H1 (cell line): ENCODE results near the gene SSUH2.

Experiments
- CTCF ChIP-seq, 3 experiments: IDR thresholded peaks; 1 replicate in 2 of 3; 2 replicates in 1 of 3; pipeline versions ENCODE4 v1.5.1 to v1.6.1; 2011; ENCODE audit warnings: low read length in 3 of 3, mild to moderate bottlenecking in 3 of 3, inconsistent platforms in 2 of 3, low read depth in 1 of 3, moderate library complexity in 1 of 3; ENCODE audit not compliant: insufficient read depth in 1 of 3; ENCODE audit errors: control extremely low read depth in 1 of 3
- EZH2 ChIP-seq: fragments of 200-600 bp; sonication (generic); IDR thresholded peaks from 2 replicates; pipeline ENCODE4 v1.7.1; 2012; ENCODE audit warnings: low read depth, mild to moderate bottlenecking, moderate library complexity, low read length, inconsistent platforms; ENCODE audit not compliant: severe bottlenecking
- HDAC2 ChIP-seq, 2 experiments: fragments of 300-600 bp in 1 of 2; sonication (generic) in 1 of 2; IDR thresholded peaks; 2 replicates each; pipeline ENCODE4 v1.6.1; 2011 to 2012; ENCODE audit warnings: low read depth in 2 of 2, low read length in 2 of 2, mild to moderate bottlenecking in 2 of 2, moderate library complexity in 2 of 2, borderline replicate concordance in 1 of 2, inconsistent platforms in 1 of 2
- MAFK ChIP-seq: IDR thresholded peaks from 2 replicates; pipeline ENCODE4 v1.6.1; 2012; ENCODE audit warnings: low read depth, mild to moderate bottlenecking, improper control_type of control experiment, low read length
- PHF8 ChIP-seq: fragments of 200-600 bp; sonication (generic); conservative IDR thresholded peaks from 2 replicates; pipeline ENCODE4 v1.7.1; 2012; ENCODE audit warnings: low read depth, mild to moderate bottlenecking, inconsistent platforms, low read length, moderate library complexity
- POLR2AphosphoS5 ChIP-seq: IDR thresholded peaks from 2 replicates; pipeline ENCODE4 v1.6.1; 2011; ENCODE audit warnings: low read depth, low read length
- RFX5 ChIP-seq: IDR thresholded peaks from 2 replicates; pipeline ENCODE4 v1.6.1; 2011; ENCODE audit warnings: low read depth, low read length, improper control_type of control experiment, borderline replicate concordance
- SIN3A ChIP-seq, 2 experiments: IDR thresholded peaks in 1 of 2; conservative IDR thresholded peaks in 1 of 2; 2 replicates each; pipeline ENCODE4 v1.6.1; 2011 to 2012; ENCODE audit warnings: low read length in 2 of 2, improper control_type of control experiment in 1 of 2, low read depth in 1 of 2, mild to moderate bottlenecking in 1 of 2
- SP4 ChIP-seq: IDR thresholded peaks from 2 replicates; pipeline ENCODE4 v1.6.1; 2012; ENCODE audit warnings: low read length, inconsistent platforms
- SUZ12 ChIP-seq: fragments of 200-600 bp; sonication (generic); IDR thresholded peaks from 2 replicates; pipeline ENCODE4 v1.6.1; 2012; ENCODE audit warnings: mild to moderate bottlenecking, inconsistent platforms, low read length, moderate library complexity, mixed read lengths
- YY1 ChIP-seq: IDR thresholded peaks from 2 replicates; pipeline ENCODE4 v1.6.1; 2011; ENCODE audit warnings: low read depth, mild to moderate bottlenecking, low read length

GRCh38 chr3:8621141-8621540 lies 23.5 kb downstream of the SSUH2 start:
- TF ChIP-seq CTCF (IDR thresholded peaks at IDR 0.05; ENCODE audit: control extremely low read depth in 1 of 3, insufficient read depth in 1 of 3, low read depth in 1 of 3, low read length in 3 of 3) = no peak
- no peak for TF ChIP-seq SIN3A (conservative IDR thresholded peaks at IDR 0.05 in 1 of 2, IDR thresholded peaks at IDR 0.05 in 1 of 2; ENCODE audit: low read depth in 1 of 2, low read length in 2 of 2)
- TF ChIP-seq PHF8 = no peak
- no peak for TF ChIP-seq EZH2
- no peak for TF ChIP-seq RFX5
- TF ChIP-seq HDAC2 (IDR thresholded peaks at IDR 0.05; ENCODE audit: borderline replicate concordance in 1 of 2, low read depth in 2 of 2, low read length in 2 of 2) = no peak
- TF ChIP-seq POLR2AphosphoS5 = no peak
- no peak for TF ChIP-seq YY1
- no peak for TF ChIP-seq SUZ12
- no peak for TF ChIP-seq SP4
- TF ChIP-seq MAFK = no peak
